Measurements from ENCODE around the gene TECTB.

TECTB gene

DNA sequence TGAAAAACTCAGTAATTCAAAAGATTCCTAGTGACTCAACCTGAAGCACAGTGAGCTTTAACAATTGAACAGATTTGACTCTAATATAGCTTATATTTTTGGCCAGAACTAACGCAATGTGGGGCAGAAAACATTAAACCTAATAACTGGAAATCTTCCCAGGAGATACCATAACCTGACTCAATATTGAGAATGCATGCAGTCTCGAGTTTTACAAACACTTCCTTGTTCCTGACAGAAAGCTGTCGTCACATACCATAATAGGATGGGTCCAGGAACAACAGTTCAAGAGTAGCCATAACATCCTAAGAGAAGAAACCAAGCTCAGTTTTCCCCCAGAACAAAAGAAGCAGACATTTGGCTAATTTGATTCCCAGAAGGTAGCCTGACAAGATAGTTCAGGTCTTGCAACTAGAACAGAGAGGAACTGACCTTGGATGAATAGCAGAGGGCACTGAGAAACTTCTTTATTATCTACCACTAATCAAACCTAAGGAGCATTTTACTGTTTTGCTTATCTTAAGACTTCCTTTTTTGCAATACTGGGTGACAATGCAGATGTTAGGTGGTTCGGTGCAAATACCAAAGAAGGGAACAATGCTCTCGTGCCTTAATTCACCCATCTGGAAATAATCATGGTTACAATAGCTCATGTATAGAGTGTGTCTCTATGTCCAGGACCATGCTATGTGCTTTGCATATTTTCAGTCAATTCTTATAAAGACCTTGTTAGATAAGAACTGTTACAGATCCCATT, 52.1 kb downstream of the TECTB start:
- CTCF ChIA-PET: interaction anchor here (0.8 to 1.9 kb wide), 5 partner anchors 14 to 198 kb away, joined by 3 to 5 read pairs (median 4); no protein-coding TSS in a partner anchor
- no peak for DNase-seq (ENCODE audit: extremely low spot score)

DNA sequence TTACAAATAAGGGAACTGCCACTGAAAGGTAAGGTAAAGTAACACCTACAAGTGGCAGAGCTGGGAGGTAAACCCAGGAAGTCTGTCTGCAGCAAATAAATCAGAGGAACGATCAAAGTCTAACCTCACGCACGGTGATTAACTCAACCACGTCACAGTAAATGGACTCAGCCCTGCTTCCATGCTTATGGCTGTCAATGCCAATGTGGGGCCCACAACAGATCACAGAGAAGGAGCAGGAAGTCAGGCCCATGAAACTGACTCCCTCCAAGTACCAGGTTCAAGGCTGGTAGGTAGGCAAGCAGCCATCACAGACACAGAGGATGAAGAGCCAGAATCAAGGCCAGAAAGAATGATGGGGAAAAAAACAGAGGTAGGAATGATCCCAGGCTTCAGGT, 52.7 kb downstream of the TECTB start:
- DNase-seq (ENCODE audit: extremely low spot score): no peak
- ChIA-PET POLR2A (no interaction called here), CTCF (interaction anchor here (1.1 to 1.9 kb wide), 4 partner anchors 13 to 198 kb away, joined by 3 to 5 read pairs (median 4); no protein-coding TSS in a partner anchor)
- TF ChIP-seq, protein P1, sequence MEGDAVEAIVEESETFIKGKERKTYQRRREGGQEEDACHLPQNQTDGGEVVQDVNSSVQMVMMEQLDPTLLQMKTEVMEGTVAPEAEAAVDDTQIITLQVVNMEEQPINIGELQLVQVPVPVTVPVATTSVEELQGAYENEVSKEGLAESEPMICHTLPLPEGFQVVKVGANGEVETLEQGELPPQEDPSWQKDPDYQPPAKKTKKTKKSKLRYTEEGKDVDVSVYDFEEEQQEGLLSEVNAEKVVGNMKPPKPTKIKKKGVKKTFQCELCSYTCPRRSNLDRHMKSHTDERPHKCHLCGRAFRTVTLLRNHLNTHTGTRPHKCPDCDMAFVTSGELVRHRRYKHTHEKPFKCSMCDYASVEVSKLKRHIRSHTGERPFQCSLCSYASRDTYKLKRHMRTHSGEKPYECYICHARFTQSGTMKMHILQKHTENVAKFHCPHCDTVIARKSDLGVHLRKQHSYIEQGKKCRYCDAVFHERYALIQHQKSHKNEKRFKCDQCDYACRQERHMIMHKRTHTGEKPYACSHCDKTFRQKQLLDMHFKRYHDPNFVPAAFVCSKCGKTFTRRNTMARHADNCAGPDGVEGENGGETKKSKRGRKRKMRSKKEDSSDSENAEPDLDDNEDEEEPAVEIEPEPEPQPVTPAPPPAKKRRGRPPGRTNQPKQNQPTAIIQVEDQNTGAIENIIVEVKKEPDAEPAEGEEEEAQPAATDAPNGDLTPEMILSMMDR (IDR thresholded peaks at IDR 0.05; ENCODE audit: control extremely low read depth, extremely low read depth, low read depth, missing control alignments): no peak

More for the DNA sequence above, 52.1 kb downstream of the TECTB start:
- POLR2A ChIA-PET: no interaction called here
- TF ChIP-seq, protein P1 (IDR thresholded peaks at IDR 0.05; ENCODE audit: control extremely low read depth, extremely low read depth, low read depth, missing control alignments): no peak

DNA sequence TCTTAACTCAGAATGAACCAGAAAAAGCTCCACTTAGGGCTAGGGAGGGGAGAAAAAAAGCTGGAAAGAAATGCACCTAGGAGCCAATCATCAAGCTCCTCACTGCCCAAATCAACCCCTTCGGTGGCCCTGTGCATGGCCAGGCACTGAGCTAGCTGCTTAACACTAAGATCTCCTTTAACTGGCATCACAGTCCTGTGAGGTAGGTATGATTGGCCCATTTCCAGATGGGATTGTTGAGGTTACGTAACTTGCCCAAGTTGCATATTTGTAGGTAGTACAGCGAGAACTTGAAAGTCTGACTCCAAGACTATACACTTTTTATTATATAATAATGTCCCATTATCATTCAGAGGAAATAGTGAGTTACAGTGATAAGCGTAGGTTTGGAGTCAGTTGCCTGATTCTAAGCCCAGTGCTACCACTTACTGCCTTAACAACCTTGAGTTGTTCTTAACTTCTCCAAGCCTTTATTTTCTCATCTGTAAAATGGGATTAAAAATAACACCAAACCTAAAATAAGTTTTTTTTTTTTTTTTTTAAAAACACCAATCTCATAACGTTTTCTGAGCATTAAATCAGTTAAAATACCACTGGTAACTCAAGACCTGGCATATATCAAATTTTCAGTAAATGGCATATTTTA, 53.5 kb downstream of the TECTB start:
- TF ChIP-seq, protein P1 (IDR thresholded peaks at IDR 0.05; ENCODE audit: control extremely low read depth, extremely low read depth, low read depth, missing control alignments): no peak
- DNase-seq (ENCODE audit: extremely low spot score): no peak
- CTCF ChIA-PET: interaction anchor here (1.1 to 1.9 kb wide), 2 partner anchors 12 to 29 kb away, joined by 3 to 4 read pairs; no protein-coding TSS in a partner anchor
- POLR2A ChIA-PET: no interaction called here

DNA sequence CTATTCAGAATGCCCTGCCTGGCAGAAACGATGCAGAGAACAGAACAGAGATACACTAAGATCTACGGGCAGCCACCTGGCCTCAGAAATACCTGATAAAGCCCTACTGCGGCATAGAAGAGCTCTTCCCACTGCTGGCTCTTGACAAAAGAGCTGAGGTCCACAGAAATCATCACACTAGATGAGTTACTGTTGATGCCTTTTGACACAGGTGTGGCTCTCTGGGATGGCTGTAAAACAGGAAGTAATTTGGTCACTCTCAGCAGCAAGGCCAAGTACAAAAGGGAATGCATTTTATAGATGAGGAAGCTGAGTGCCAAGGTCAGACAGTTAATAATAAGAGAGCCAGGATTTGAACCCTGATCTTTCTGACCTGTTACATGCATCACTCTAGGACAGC, 55.8 kb downstream of the TECTB start:
- POLR2A ChIA-PET: no interaction called here
- no peak for DNase-seq (ENCODE audit: extremely low spot score)
- TF ChIP-seq, protein P1 (IDR thresholded peaks at IDR 0.05; ENCODE audit: control extremely low read depth, extremely low read depth, low read depth, missing control alignments): no peak
- CTCF ChIA-PET: interaction anchor here (0.8 to 1.2 kb wide), 3 partner anchors 31 to 202 kb away, joined by 3 read pairs; no protein-coding TSS in a partner anchor

DNA sequence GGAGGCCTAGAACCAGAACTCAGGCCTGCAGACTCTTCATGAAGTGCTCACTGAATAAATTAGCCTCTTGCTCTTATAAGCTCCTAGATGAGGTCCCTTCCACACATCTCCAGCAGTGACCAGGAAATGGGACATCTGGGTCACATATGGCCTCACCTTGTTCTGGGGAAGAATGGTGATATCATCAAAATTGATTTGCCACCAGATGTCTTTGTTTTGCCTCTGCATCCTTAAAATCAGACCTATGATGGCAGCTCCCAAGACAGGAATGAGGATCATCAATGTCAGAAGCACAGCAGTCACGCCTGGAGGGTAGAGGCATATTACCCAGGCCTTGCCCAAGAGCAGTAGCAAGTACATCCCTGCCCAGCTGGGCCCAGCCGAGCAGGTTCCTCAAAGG, 57.4 kb downstream of the TECTB start:
- ChIA-PET CTCF (interaction anchor here (1.3 to 2.1 kb wide), 2 partner anchors 10 to 25 kb away, joined by 4 to 5 read pairs; no protein-coding TSS in a partner anchor), POLR2A (no interaction called here)
- TF ChIP-seq, protein P1 (IDR thresholded peaks at IDR 0.05; ENCODE audit: control extremely low read depth, extremely low read depth, low read depth, missing control alignments): no peak
- DNase-seq (ENCODE audit: extremely low spot score): no peak

DNA sequence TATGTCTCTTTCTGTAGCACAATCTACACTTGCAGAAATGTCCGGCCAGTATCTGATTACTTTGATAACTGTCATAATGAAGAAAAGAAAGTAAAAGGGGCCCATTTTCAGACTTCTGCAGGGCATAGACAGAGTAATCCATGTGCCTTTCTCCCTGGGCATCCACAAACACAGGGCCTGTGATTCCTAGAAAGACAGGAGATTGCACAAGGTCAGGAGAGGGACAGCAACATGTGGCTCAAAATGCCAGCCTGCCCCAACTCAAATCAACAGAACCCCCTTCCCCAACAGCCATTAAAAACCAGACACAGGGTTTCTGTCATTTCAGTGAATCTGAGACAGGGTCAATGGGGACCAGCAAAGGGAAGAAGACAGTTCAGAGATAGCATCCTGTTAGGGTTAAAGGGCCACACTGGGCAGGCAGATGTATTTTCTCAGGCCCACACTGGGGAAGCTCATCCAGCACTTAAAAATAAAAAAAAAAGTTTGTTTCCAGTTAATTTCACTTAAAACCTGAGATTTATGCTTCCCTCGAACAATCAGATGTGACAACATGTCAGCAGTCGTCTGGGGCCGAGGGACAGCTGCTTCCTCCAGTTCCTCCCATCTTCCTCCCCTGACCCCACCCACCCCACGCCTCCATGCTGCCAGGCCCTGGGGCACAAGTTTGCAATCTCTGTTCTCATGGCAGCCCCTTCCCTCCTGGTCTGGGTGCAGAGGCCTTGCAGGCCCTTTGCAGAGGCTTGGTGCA, 60.0 kb downstream of the TECTB start:
- ChIA-PET CTCF (no interaction called here), POLR2A (no interaction called here)
- TF ChIP-seq, protein P1 (IDR thresholded peaks at IDR 0.05; ENCODE audit: control extremely low read depth, extremely low read depth, low read depth, missing control alignments): no peak
- DNase-seq (ENCODE audit: extremely low spot score): no peak

All from GM10248 (cell line).